ENCODE measurements around the gene PSAPL1.

Gene PSAPL1

GRCh38 chr4:7426525-7427171 lies 8.1 kb downstream of the PSAPL1 start:
- TF ChIP-seq CTCF (IDR thresholded peaks at IDR 0.05; ENCODE audit: borderline replicate concordance, extremely low read depth, low read length, poor library complexity, severe bottlenecking) (no peak), EZH2 (IDR thresholded peaks at IDR 0.05; ENCODE audit: borderline replicate concordance, low read depth, low read length, severe bottlenecking) (no peak)
- H4K20me1 ChIP-seq (ENCODE audit: insufficient read depth, low read length): no peaks in the 10 kb centered on the region; the same call in 1 of the 2 replicates
- H3K4me3 ChIP-seq (ENCODE audit: low read depth in 1 of 2, low read length in 2 of 2): no peak overlapping the region
- no peaks in the 10 kb centered on the region for H3K9me3 ChIP-seq (ENCODE audit: insufficient read depth, low read length, severe bottlenecking)
- no peaks in the 10 kb centered on the region for H3K27me3 ChIP-seq (ENCODE audit: insufficient read depth, low read length, poor library complexity)
- ATAC-seq (ENCODE audit: insufficient read depth, low read depth) (no peak), DNase-seq (no peak)
- H3K4me2 ChIP-seq (ENCODE audit: insufficient read depth, low read length): no peak overlapping the region
- no peaks in the 10 kb centered on the region for H3K4me1 ChIP-seq (ENCODE audit: insufficient read depth, low read length)
- H3K36me3 ChIP-seq (ENCODE audit: insufficient read depth, low read length): no peaks in the 10 kb centered on the region
- H3K27ac ChIP-seq (ENCODE audit: low read length): no peak overlapping the region
- no peaks in the 10 kb centered on the region for H3K79me2 ChIP-seq (ENCODE audit: insufficient read depth, low read length)
- no peak overlapping the region for H3K9ac ChIP-seq (ENCODE audit: low read depth, low read length)
- no peak overlapping the region for H2AFZ ChIP-seq (ENCODE audit: low read depth, low read length)

DNA sequence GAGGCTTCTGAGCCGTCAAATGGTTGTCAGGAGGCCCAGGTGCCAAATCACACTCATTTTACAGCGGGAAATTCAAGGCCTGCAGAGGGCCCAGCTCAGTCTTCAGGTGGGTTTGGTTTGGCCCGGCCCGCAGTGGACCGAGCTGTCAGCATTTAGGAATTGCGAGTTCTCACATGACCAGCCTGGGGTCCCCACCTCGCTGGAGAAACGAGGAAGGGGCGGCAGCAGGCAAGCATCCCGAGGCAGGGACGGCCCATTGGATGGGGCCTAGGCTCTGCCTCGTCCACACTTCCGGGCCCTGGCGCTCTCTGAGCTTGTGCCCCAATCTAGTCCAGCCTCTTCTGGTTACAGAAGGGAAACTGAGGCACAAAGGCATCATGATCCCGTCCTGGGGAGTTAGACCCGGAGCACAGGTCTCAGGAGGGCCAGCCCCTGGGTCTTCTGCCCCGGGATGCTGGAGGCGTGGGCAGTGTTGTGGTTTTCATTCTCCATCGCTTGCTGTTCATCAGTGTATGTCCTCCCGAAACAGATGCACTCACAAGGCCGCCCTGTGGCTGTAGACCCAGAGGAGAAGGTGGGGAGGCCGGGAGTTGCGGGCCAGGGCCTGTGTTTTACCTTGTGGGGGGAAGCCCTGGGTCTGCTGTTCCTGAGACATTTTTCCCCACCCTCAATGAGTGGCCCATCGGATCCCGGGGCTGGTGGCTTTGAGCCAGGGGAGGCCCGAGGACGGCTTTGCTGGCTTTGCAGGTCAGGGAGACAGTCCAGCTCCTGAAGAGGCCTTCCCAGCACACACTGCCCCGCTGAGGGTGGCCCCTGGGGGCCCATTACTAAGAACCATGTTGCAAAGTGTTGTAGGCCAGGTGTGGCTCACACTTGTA lies 8.9 kb downstream of the PSAPL1 start:
- Histone ChIP-seq H3K4me3 (ENCODE audit: low read depth in 1 of 2, low read length in 2 of 2) (no peak overlapping the region), H3K27me3 (ENCODE audit: insufficient read depth, low read length, poor library complexity) (no peaks in the 10 kb centered on the region), H3K79me2 (ENCODE audit: insufficient read depth, low read length) (no peaks in the 10 kb centered on the region), H3K9ac (ENCODE audit: low read depth, low read length) (no peak overlapping the region), H3K27ac (ENCODE audit: low read length) (no peak overlapping the region), H3K36me3 (ENCODE audit: insufficient read depth, low read length) (no peaks in the 10 kb centered on the region), H3K9me3 (ENCODE audit: insufficient read depth, low read length, severe bottlenecking) (no peaks in the 10 kb centered on the region), H3K4me2 (ENCODE audit: insufficient read depth, low read length) (no peak overlapping the region), H2AFZ (ENCODE audit: low read depth, low read length) (no peak overlapping the region), H4K20me1 (ENCODE audit: insufficient read depth, low read length) (no peaks in the 10 kb centered on the region; the same call in 1 of the 2 replicates), H3K4me1 (ENCODE audit: insufficient read depth, low read length) (no peaks in the 10 kb centered on the region)
- TF ChIP-seq EZH2 (IDR thresholded peaks at IDR 0.05; ENCODE audit: borderline replicate concordance, low read depth, low read length, severe bottlenecking) (no peak), CTCF (IDR thresholded peaks at IDR 0.05; ENCODE audit: borderline replicate concordance, extremely low read depth, low read length, poor library complexity, severe bottlenecking) (no peak)
- no peak for DNase-seq
- ATAC-seq (ENCODE audit: insufficient read depth, low read depth): no peak

- no peak for DNase-seq
- Histone ChIP-seq H3K36me3 (ENCODE audit: insufficient read depth, low read length) (no peaks in the 10 kb centered on the region), H3K79me2 (ENCODE audit: insufficient read depth, low read length) (no peaks in the 10 kb centered on the region), H2AFZ (ENCODE audit: low read depth, low read length) (no peak overlapping the region), H3K4me2 (ENCODE audit: insufficient read depth, low read length) (no peak overlapping the region), H4K20me1 (ENCODE audit: insufficient read depth, low read length) (no peaks in the 10 kb centered on the region; the same call in 1 of the 2 replicates), H3K27ac (ENCODE audit: low read length) (no peak overlapping the region), H3K9me3 (ENCODE audit: insufficient read depth, low read length, severe bottlenecking) (no peaks in the 10 kb centered on the region), H3K27me3 (ENCODE audit: insufficient read depth, low read length, poor library complexity) (no peaks in the 10 kb centered on the region), H3K9ac (ENCODE audit: low read depth, low read length) (no peak overlapping the region), H3K4me3 (ENCODE audit: low read depth in 1 of 2, low read length in 2 of 2) (no peak overlapping the region), H3K4me1 (ENCODE audit: insufficient read depth, low read length) (no peaks in the 10 kb centered on the region)
- TF ChIP-seq CTCF (IDR thresholded peaks at IDR 0.05; ENCODE audit: borderline replicate concordance, extremely low read depth, low read length, poor library complexity, severe bottlenecking): no peak
- TF ChIP-seq EZH2 (IDR thresholded peaks at IDR 0.05; ENCODE audit: borderline replicate concordance, low read depth, low read length, severe bottlenecking): no peak
- no peak for ATAC-seq (ENCODE audit: insufficient read depth, low read depth)
Measured at GRCh38 chr4:7425124-7425523, 9.6 kb downstream of the PSAPL1 start.
